CD4-positive, alpha-beta T cell treated with Interleukin-17A for 4 hours (primary cell): ENCODE measurements around the gene SLC40A1.
"Not testable (repeated sequence)": the region's sequence is repeated elsewhere in the genome, so short reads cannot be mapped to it uniquely, and the experiment has no call there.

Experiments used
- DNase-seq: peaks from one replicate; pipeline ENCODE4 v3.0.0-alpha.2; 2020; ENCODE audit warnings: mixed read lengths

SLC40A1 gene, protein sequence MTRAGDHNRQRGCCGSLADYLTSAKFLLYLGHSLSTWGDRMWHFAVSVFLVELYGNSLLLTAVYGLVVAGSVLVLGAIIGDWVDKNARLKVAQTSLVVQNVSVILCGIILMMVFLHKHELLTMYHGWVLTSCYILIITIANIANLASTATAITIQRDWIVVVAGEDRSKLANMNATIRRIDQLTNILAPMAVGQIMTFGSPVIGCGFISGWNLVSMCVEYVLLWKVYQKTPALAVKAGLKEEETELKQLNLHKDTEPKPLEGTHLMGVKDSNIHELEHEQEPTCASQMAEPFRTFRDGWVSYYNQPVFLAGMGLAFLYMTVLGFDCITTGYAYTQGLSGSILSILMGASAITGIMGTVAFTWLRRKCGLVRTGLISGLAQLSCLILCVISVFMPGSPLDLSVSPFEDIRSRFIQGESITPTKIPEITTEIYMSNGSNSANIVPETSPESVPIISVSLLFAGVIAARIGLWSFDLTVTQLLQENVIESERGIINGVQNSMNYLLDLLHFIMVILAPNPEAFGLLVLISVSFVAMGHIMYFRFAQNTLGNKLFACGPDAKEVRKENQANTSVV

DNA sequence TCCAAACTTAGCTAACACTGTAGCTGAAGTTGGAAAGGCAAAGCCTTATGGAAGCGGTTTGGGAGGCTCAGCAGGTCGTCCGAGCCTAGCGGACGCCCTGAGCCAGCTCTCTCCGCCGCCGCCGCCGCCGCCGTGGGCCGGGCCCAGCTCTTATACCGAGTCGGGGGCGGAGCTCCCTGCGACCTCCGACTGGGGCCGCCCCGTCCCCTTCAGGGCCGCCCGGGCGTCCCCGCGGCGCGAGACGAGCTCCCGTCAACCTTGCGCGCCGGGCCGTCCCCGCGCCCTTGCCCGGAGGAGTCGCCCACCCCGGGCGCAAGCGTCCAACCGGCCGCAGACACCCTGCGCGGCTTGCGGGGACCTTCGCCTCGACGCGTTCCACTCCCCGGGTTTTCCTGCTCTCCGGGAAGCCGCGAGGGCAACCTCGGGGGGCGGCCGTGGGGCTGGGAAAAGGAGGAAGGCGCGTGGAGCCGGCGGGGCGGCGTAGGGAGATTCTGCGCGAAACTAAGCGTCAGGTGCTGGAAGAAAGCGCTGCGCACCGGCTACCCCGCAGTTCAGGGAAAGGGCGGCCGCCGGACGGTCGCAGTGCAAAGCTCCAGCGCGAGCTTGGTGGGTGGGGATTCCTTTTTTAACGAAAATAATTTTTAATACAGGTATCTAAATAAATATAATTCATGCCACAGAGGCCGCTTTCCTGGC lies at the start of gene SLC40A1:
SLC40A1 (minus strand) TSS at position 129 of the 696 bp plus-strand sequence. CDS start 326 bp downstream, outside the sequence.
- peak; percentile 83 for DNase-seq

DNA sequence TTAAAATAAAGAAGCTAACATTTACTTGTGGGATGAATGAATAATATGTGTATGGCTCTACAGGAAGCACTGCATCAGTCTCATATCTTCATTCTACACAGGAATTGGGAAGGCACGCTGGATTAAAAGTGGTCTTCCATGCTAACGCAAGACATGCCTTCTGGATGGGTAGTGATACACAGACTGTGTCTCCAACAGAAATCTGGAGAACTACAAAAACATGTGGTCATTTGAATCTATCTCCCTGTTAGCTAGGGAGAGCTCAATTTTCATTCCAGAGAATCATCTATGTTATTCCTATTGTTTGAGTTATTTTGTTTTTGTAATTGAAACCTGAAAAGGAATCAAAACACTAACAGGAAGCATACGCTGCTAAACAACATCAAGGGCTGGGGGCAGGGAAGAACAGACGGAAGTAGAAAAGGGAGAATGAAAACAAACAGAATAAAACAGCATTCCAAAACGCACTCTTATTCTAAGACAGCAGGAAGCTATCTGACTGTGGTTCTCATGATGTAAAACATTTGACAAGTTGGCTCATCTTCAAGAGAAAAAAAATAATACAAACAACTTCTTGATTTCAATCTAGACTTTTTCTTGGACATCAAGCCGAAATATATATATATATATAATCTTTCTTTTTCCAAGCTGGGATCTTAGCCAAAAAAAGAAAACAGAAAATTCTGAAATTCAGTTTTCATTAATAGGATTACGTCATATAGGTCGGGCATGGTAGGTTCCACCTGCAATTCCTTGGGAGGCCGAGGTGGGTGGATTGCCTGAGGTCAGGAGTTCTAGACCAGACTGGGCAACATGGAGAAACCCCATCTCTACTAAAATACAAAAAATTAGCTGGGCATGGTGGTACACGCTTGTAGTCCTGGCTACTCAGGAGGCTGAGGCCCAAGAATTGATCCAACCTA lies 49.2 kb upstream of the SLC40A1 start:
- no peak for DNase-seq

DNA sequence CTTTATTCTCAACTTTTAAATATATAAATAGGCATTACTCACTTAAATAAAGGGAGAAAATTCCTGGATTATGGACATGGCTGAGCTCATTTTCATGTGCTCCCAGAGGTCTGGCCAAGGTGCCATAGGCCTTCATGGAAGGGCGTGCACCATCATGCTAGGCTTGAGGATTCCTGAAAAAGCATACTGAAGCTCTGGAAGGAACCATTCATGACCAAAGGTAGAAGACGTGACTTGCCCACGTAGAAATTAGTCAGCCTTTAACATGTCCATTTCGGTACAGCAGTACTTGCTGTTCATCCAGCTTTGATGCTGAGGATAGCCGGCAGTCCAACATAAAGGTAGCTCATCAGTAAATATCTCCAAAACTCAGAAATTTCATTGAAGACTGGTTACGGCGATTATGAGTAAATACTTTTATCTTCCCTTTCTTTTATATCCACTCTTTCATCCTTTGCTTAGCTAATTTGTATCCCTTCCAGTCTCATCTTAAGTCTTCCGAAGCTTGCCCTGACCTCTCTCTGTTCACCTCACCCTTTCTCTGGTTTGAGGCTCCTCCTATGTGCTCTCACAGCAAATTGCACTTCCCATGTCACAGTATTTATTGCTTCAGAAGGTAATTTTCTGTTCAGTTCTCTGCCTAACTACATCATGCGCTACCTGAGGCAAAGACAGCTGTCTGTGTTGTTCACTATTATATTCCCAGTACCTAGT lies 48.4 kb upstream of the SLC40A1 start:
- DNase-seq: no peak

- DNase-seq: no peak
Observed at GRCh38 chr2:189627789-189628188, 47.2 kb upstream of the SLC40A1 start.

DNA sequence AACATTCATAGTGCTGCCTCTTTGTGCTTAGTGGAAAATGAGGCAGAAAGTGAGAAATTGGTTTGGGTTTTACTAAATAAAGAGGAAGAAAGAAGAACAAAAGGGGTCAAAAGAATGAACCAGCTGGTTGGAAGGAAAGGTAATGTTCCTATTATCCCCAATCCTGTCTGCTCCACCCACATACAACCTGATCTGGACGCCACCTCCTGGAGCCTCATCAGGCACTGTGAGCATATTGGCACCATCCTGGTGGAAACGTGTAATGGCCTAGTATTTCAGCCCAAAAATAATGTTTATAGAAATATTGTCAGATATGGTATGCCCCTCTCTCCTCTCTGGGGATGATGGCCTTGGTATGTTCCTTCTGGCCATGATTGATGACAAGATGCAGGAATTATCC lies 45.0 kb upstream of the SLC40A1 start:
- no peak for DNase-seq

GRCh38 chr2:189624648-189625355 lies 44.2 kb upstream of the SLC40A1 start:
- no peak for DNase-seq

GRCh38 chr2:189623049-189623448 lies 42.5 kb upstream of the SLC40A1 start:
- no peak for DNase-seq

GRCh38 chr2:189621781-189622180 lies 41.2 kb upstream of the SLC40A1 start:
- DNase-seq: no peak

GRCh38 chr2:189618197-189618596 lies 37.6 kb upstream of the SLC40A1 start:
- no peak for DNase-seq

- no peak for DNase-seq
Observed at GRCh38 chr2:189614585-189614984, 34.0 kb upstream of the SLC40A1 start.

GRCh38 chr2:189613650-189614420 lies 33.2 kb upstream of the SLC40A1 start:
- no peak for DNase-seq

- no peak for DNase-seq
Observed at GRCh38 chr2:189613077-189613636, 32.6 kb upstream of the SLC40A1 start.

- no peak for DNase-seq
Observed at GRCh38 chr2:189610700-189611099, 30.1 kb upstream of the SLC40A1 start.

DNA sequence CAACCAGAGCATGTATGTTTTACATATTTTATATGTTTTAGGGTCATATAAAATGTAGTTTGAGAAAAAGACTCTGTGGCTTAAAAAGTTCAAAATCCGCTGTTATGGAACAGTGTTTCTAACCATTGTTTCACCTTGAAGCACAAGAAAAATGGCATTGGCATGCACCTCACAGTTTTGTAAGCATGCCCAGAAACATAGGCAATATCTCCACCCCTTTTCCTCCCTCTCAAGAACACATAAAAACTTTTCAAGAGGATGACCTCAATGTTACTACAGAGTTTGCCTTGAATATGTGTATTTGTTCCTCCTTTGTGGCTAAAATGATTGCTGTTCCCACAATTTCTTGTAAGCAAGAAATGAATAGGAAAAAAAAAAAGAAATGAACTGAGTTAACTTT lies 29.3 kb upstream of the SLC40A1 start:
- no peak for DNase-seq

- no peak for DNase-seq
Observed at GRCh38 chr2:189609423-189609816, 28.8 kb upstream of the SLC40A1 start.

DNA sequence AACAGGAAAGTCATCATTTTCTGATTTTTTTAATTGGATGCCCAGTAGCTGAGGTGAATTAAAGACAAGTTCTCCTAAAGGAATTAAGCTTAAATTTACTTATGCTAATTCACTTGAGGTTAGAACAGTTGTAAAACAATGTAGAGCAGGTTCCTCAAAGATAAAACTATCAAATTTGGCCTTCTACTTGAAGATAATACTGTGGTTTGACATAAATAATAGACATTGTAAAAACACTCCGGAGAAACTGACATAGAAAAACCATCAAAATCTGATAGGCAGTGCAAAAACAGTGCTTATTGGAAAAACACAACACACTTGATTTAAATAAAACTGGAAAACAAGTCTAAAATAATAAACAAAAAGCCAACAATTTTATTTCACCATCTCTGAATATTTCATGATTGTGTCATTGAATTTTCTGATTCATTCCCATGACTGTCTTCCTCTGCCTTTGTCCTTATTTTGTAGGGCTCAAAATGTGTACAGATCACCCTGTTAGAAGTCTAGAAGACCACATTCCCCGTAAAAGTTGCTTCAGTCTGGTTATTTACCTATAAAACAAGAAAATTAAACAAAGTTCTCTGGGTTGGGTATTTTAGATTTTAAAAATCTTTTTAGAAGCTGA lies 28.3 kb upstream of the SLC40A1 start:
- DNase-seq: no peak

DNA sequence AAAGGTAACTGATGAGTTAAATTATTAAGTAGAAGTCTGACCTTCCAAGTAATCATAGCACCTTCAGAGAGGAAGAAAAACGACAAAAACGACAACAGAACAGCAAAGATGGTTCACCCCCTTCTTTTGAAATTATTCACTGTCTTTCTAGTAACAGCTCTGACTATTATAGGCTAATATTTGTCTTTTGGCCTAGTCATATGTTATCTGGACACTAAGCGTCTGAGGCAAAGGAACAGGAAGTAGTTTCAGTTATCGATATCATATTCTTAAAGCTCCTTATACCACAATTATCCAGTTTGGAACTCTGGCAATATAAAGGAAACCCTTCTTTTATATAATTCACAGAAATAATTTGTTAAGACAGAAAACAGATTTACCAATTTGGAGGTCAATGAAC lies 27.6 kb upstream of the SLC40A1 start:
- no peak for DNase-seq

GRCh38 chr2:189602233-189602632 lies 21.6 kb upstream of the SLC40A1 start:
- no peak for DNase-seq

DNA sequence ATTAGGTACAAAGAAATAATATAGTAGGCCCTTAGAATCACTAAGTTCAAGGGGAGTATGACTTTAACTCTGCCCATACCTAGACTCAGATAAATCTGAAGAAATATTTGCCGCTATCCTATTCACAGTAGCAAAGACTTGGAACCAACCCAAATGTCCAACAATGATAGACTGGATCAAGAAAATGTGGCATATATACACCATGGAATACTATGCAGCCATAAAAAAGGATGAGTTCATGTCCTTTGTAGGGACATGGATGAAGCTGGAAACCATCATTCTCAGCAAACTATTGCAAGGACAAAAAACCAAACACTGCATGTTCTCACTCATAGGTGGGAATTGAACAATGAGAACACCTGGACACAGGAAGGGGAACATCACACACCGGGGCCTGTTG lies 21.1 kb upstream of the SLC40A1 start:
- not testable (repeated sequence) for DNase-seq

DNA sequence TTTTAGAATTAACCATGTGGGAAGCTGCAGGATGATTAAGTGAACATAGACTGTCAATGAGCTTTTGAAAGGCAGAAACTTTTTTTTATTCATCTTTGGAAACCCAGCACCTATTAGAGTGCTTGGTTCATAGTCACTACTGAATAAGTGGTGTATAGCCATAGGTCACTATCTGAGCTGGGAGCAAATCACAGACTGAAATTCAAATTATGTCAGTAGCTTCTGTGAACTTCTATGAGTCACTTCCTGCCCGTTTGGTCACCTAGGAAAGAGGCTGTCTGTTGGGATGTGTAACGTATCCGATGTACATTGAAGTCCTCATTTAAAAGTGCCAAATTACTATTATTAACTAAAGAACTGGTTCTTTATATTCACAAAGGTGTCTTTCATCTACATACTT lies 20.5 kb upstream of the SLC40A1 start:
- no peak for DNase-seq
